ENCODE data around the gene RTP3. TPM values are rescaled to one million over a fixed set of nuclear protein-coding genes. Genes with fewer than 3 reads are reported as not detected.

Gene RTP3
- total and polyA plus RNA-seq, 8 donors: not detected

- 75 to 84% (median 77%) methylated on average over 2 of the region's 2 CpGs for WGBS, 5 donors
- Histone ChIP-seq H3K27me3 (no peaks in the 10 kb centered on the region), H3K27ac (no peak overlapping the region), H3K36me3 (no peaks in the 10 kb centered on the region), H3K4me3 (no peak overlapping the region), H3K4me1 (no peaks in the 10 kb centered on the region), H3K9me3 (no peaks in the 10 kb centered on the region)
- DNase-seq: no peak
- no peak for TF ChIP-seq POLR2A (IDR thresholded peaks at IDR 0.05)
- no peak for TF ChIP-seq POLR2AphosphoS5 (IDR thresholded peaks at IDR 0.05)
- TF ChIP-seq CTCF (IDR thresholded peaks at IDR 0.05): no peak
- TF ChIP-seq EP300 (IDR thresholded peaks at IDR 0.05): no peak
- intact Hi-C loops (cut with DNase I; ENCODE audit: low total_unique reads): no loop called here
These were observed 14.5 kb downstream of the RTP3 start for GRCh38 chr3:46512191-46512749.

- H3K4me1 ChIP-seq: no peaks in the 10 kb centered on the region
- H3K9me3 ChIP-seq: no peaks in the 10 kb centered on the region
- H3K27ac ChIP-seq: no peak overlapping the region
- intact Hi-C loops (cut with DNase I; ENCODE audit: low total_unique reads): no loop called here
- TF ChIP-seq EP300 (IDR thresholded peaks at IDR 0.05) (no peak), POLR2A (IDR thresholded peaks at IDR 0.05) (no peak), CTCF (IDR thresholded peaks at IDR 0.05) (no peak), POLR2AphosphoS5 (IDR thresholded peaks at IDR 0.05) (no peak)
- peaks cover 0 to 10% (median 0%) of the 10 kb centered on the region in 4 donors for H3K36me3 ChIP-seq
- WGBS, 5 donors: 89 to 95% (median 92%) methylated on average over 4 of the region's 4 CpGs
- H3K27me3 ChIP-seq: no peaks in the 10 kb centered on the region
- H3K4me3 ChIP-seq: no peak overlapping the region
- DNase-seq: no peak
These were observed 18.7 kb downstream of the RTP3 start for GRCh38 chr3:46516521-46516920.

- Histone ChIP-seq H3K27me3 (no peaks in the 10 kb centered on the region), H3K27ac (no peak overlapping the region), H3K4me1 (no peaks in the 10 kb centered on the region), H3K9me3 (no peaks in the 10 kb centered on the region), H3K36me3 (peaks cover 0 to 10% (median 0%) of the 10 kb centered on the region in 4 donors), H3K4me3 (no peak overlapping the region)
- DNase-seq: no peak
- 72 to 79% (median 73%) methylated on average over 7 of the region's 7 CpGs for WGBS, 5 donors
- intact Hi-C loops (cut with DNase I; ENCODE audit: low total_unique reads): no loop called here
- TF ChIP-seq CTCF (IDR thresholded peaks at IDR 0.05) (no peak), POLR2AphosphoS5 (IDR thresholded peaks at IDR 0.05) (no peak), POLR2A (IDR thresholded peaks at IDR 0.05) (no peak), EP300 (IDR thresholded peaks at IDR 0.05) (no peak)
These were observed 19.4 kb downstream of the RTP3 start for GRCh38 chr3:46517016-46517783.

GRCh38 chr3:46517784-46518181, 20.0 kb downstream of the RTP3 start:
- Histone ChIP-seq H3K27ac (no peak overlapping the region), H3K4me3 (no peak overlapping the region), H3K27me3 (no peaks in the 10 kb centered on the region), H3K9me3 (no peaks in the 10 kb centered on the region), H3K4me1 (no peaks in the 10 kb centered on the region), H3K36me3 (peaks cover 0 to 10% (median 0%) of the 10 kb centered on the region in 4 donors)
- no peak for DNase-seq
- intact Hi-C loops (cut with DNase I; ENCODE audit: low total_unique reads): no loop called here
- 90 to 100% (median 95%) methylated on average over 2 of the region's 2 CpGs for WGBS, 5 donors
- TF ChIP-seq CTCF (IDR thresholded peaks at IDR 0.05) (no peak), POLR2AphosphoS5 (IDR thresholded peaks at IDR 0.05) (no peak), EP300 (IDR thresholded peaks at IDR 0.05) (no peak), POLR2A (IDR thresholded peaks at IDR 0.05) (no peak)

Measured in stomach (tissue), 9 donors.